Measurements from ENCODE around the gene CCDC40. TPM values are rescaled to one million over a fixed set of nuclear protein-coding genes. Genes with fewer than 3 reads are reported as not detected.
"Not testable (repeated sequence)": the region's sequence is repeated elsewhere in the genome, so short reads cannot be mapped to it uniquely, and the experiment has no call there.

Gene CCDC40
- polyA plus RNA-seq, 1 donor, result 5.7 TPM

DNA sequence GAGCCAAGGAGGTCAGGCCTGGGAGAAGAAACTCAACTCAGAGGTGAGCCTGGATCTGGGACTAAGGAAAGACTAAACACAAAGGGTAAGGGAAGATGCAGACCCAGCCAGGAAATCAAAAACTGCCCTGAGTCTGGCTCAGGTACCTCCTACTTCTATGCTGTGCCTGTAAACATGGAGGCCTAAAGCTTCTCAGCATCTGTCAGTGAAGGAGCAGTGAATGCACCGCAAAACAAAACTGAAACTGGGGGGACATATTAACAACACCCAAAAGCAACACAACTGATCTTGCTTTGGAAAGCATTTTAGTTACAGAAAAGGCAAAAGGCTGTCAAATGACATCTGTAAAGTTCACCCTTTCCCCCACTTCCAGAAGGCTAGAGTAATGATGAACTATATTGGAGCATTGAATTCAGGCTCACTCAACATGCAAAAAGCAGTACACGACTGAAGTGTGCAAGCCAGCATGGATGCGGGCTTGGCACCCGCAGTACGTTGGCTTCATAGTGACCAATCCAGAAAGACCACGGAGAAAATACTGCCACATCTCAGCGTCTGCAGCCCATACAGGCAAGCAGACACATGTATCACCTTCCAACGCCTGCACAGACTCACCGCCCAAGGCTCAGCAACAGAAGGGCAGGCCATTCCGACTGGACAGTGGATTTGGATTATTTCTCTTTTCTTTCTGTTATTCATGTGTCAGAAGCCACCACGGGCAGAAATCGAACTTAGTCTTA, 4.6 kb upstream of the CCDC40 start:
- no peak overlapping the region for H3K27ac ChIP-seq (ENCODE audit: low read length)
- WGBS (ENCODE audit: insufficient coverage, low lambda C conversion rate), result no CpG with 5 or more reads among the region's 12 CpGs
- peaks cover 37% of the 10 kb centered on the region for H3K4me1 ChIP-seq (ENCODE audit: control insufficient read depth, insufficient read depth, low read length)
- H3K4me3 ChIP-seq (ENCODE audit: low read length), result no peak overlapping the region
- peaks cover under 1% of the 10 kb centered on the region for H3K9me3 ChIP-seq (ENCODE audit: control insufficient read depth, low read depth, low read length)
- H3K36me3 ChIP-seq (ENCODE audit: control insufficient read depth, insufficient read depth, low read length), result peaks cover 2% of the 10 kb centered on the region
- no peaks in the 10 kb centered on the region for H3K27me3 ChIP-seq (ENCODE audit: control insufficient read depth, insufficient read depth, low read length)
- DNase-seq, result no peak

DNA sequence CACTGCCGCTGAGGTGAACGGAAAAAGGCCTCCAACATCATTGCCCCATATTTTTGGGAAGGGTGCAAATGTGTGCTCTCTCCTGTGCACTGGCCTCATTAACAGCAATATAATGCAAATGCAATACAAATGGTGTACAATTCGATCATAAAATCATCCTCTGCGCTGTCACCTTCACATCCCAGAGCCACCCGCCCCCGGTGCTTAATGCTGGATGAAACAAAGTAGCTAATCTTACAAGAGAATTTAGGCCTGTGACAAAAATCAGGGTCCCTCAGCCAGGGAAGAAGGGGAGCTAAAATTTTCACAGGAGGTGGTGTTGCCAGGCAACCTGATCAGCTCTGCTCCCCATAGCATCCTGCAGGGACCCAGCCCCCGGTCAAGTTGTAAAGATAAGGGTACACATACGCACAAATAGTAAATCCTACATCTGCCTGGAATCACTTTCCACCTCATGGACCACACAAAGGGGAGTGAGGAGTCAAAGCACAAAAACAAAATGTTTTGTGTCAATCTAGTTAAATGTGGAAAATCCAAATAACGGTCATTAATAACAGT, 3.7 kb upstream of the CCDC40 start:
- H3K9me3 ChIP-seq (ENCODE audit: control insufficient read depth, low read depth, low read length), result peaks cover 2% of the 10 kb centered on the region
- H3K4me3 ChIP-seq (ENCODE audit: low read length), result no peak overlapping the region
- WGBS (ENCODE audit: insufficient coverage, low lambda C conversion rate), result 93% methylated on average over 3 of the region's 9 CpGs
- H3K27ac ChIP-seq (ENCODE audit: low read length), result no peak overlapping the region
- H3K36me3 ChIP-seq (ENCODE audit: control insufficient read depth, insufficient read depth, low read length), result peaks cover 2% of the 10 kb centered on the region
- H3K4me1 ChIP-seq (ENCODE audit: control insufficient read depth, insufficient read depth, low read length), result peaks cover 37% of the 10 kb centered on the region
- no peak for DNase-seq
- H3K27me3 ChIP-seq (ENCODE audit: control insufficient read depth, insufficient read depth, low read length), result no peaks in the 10 kb centered on the region

DNA sequence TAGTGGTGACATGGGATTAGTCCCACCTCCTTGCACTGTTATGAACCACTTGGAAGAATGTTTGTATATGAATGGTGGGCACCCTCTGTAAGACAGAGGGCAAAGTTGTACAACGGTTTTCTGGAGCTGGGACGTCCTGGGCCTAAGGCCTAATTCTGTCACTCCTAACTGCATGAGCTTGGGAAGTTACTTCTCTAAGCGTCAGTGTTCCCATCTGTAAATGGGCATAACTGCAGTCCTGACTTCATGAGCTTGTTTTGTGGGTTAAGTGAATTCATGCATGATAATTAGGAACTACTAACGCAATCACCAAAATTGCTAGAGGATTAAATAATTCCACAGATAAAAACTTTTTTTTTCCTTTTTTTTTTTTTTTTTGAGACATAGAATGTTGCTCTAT, 2.6 kb upstream of the CCDC40 start:
- H3K4me1 ChIP-seq (ENCODE audit: control insufficient read depth, insufficient read depth, low read length), result peaks cover 37% of the 10 kb centered on the region
- H3K36me3 ChIP-seq (ENCODE audit: control insufficient read depth, insufficient read depth, low read length), result no peaks in the 10 kb centered on the region
- peaks cover 2% of the 10 kb centered on the region for H3K9me3 ChIP-seq (ENCODE audit: control insufficient read depth, low read depth, low read length)
- peak overlapping the region; percentile 89 for H3K4me3 ChIP-seq (ENCODE audit: low read length)
- no peak for DNase-seq
- H3K27ac ChIP-seq (ENCODE audit: low read length), result no peak overlapping the region
- no CpG with 5 or more reads among the region's 4 CpGs for WGBS (ENCODE audit: insufficient coverage, low lambda C conversion rate)
- H3K27me3 ChIP-seq (ENCODE audit: control insufficient read depth, insufficient read depth, low read length), result no peaks in the 10 kb centered on the region

DNA sequence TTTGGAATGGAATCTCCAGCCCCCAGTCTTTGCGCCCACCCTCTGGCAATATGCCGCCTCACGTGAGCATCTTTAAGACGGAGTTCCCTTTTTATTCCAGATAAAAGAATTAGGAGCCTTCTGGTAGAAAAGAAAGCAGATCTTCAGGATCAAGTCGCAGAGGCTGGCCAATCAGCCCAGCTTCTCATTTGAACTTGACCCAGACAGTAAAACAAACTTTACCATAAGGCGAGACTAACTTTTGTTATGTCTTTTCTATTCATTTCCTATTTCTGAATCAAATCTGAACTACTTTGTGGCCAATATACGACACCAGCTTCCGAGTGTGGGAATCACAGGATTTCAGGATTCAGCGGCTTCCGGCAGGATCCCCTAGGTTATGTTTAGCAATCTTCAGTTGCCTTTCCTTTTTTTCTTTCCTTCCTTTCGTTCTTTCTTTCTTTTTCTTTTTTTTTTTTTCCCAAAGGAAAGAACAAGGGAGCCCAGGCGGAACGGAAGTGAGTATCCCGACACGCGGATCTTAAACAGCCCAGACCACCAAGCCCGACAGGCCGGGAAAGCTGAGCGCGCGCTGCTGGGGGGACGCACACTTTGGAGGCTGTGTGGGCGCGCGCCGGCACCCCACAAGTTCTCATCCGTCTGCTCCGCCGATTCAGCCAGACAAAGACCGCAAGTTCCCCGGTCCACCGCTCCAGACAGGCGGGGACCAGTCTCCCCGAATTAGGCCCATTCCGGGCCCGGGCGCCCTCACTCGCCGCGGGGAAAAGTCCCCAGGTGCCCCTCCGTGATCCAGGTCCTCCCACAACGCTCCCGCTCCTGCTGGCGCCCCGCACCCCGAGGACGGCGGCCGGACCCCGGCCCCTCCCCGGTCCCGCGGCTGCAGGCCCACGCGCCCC, 1.4 kb upstream of the CCDC40 start:
- H3K27ac ChIP-seq (ENCODE audit: low read length), result peak overlapping the region; percentile 88
- peaks cover 2% of the 10 kb centered on the region for H3K9me3 ChIP-seq (ENCODE audit: control insufficient read depth, low read depth, low read length)
- H3K4me3 ChIP-seq (ENCODE audit: low read length), result peak overlapping the region; percentile 89
- peaks cover 31% of the 10 kb centered on the region for H3K4me1 ChIP-seq (ENCODE audit: control insufficient read depth, insufficient read depth, low read length)
- H3K36me3 ChIP-seq (ENCODE audit: control insufficient read depth, insufficient read depth, low read length), result no peaks in the 10 kb centered on the region
- DNase-seq, result peak in 1 of 2 donors; percentile 62
- WGBS (ENCODE audit: insufficient coverage, low lambda C conversion rate), result 0% methylated on average over 5 of the region's 55 CpGs
- no peaks in the 10 kb centered on the region for H3K27me3 ChIP-seq (ENCODE audit: control insufficient read depth, insufficient read depth, low read length)

DNA sequence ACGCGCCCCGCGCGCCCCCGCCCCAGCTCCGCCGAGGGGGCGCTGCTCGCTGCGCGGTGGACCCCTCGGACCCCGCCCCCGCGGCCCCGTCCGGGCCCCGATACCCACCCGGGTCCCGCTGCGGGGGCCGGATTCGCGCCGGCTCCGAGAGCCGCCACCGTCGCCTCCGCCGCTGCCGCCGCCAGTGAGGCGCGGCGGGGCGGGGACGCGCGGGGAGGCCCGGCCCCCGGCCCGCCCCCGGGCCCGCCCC, 830 bp upstream of the CCDC40 start, which contains the start of gene TBC1D16:
TSS of gene TBC1D16 (minus strand) at position 186 of the 250 bp plus-strand sequence. CDS start 22,325 bp downstream, outside the sequence.
- Histone ChIP-seq H3K36me3 (ENCODE audit: control insufficient read depth, insufficient read depth, low read length) (no peaks in the 10 kb centered on the region), H3K27ac (ENCODE audit: low read length) (peak within 1 kb of the TSS; percentile 97), H3K9me3 (ENCODE audit: control insufficient read depth, low read depth, low read length) (peaks cover 2% of the 10 kb centered on the region), H3K4me3 (ENCODE audit: low read length) (peak within 1 kb of the TSS; percentile 89), H3K27me3 (ENCODE audit: control insufficient read depth, insufficient read depth, low read length) (no peaks in the 10 kb centered on the region), H3K4me1 (ENCODE audit: control insufficient read depth, insufficient read depth, low read length) (peaks cover 25% of the 10 kb centered on the region)
- WGBS (ENCODE audit: insufficient coverage, low lambda C conversion rate), result no CpG with 5 or more reads among the region's 46 CpGs
- no peak for DNase-seq

DNA sequence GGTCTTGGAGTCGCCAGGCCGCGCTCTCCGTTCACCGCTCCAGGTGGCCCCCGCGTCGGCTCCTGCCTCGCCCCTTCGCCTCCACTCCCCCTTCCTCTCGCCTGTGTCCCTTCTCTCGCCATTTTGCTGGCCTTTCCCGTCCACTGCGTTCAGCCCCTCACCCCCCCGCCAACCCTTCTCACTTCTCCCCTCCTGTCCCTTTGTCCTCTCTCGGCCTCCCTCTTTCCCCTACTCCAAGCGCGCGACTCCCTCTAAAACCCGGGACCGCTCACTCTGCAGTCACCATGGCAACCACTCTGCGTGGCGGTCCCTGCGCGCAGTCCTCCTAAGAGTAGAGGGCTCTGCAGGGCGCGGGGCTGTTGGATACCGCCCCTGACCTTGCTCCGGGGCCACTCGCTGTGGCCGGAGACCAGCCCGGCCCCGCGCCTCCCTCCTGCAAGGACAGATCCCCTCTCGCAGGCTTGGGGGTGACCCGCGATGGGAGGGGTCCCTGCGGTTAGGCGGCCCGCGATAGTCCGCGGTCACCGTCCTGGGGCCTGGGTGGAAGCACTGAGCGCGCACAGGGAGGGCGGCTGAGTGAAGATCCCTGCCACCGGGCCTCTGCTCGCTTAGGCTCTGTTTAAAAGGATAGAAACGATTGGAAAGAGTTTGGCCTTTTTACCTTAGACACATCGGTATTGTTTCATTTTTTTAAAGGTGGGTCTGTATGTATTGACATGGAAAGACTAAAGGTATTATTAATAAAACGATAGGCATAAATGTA, 454 bp downstream of the CCDC40 start:
- peak overlapping the region; percentile 35 for H3K27ac ChIP-seq (ENCODE audit: low read length)
- H3K4me1 ChIP-seq (ENCODE audit: control insufficient read depth, insufficient read depth, low read length), result peaks cover 12% of the 10 kb centered on the region
- no peaks in the 10 kb centered on the region for H3K27me3 ChIP-seq (ENCODE audit: control insufficient read depth, insufficient read depth, low read length)
- peak overlapping the region; percentile 84 for H3K4me3 ChIP-seq (ENCODE audit: low read length)
- peaks cover 2% of the 10 kb centered on the region for H3K9me3 ChIP-seq (ENCODE audit: control insufficient read depth, low read depth, low read length)
- DNase-seq, result no peak
- WGBS (ENCODE audit: insufficient coverage, low lambda C conversion rate), result 5% methylated on average over 8 of the region's 52 CpGs
- no peaks in the 10 kb centered on the region for H3K36me3 ChIP-seq (ENCODE audit: control insufficient read depth, insufficient read depth, low read length)

DNA sequence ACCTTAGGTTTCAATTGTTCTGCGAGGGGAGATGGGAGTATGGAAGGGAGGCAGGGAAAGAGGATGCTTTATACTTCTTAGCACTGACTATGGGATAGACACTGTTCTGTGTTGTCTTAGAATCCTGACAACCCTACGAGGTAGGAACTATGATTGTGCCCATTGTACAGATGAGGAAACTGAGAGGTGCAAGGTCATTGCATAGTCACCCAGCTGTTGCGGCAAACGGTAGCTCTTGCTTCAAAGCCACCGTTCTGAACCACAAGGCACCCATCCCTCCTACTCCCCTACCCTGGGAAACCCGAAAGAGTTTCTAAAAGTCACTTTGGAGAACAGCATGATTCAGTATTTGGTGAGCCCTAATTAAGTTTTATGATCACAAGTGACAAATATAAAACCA, 7.5 kb downstream of the CCDC40 start:
- peaks cover 4% of the 10 kb centered on the region for H3K36me3 ChIP-seq (ENCODE audit: control insufficient read depth, insufficient read depth, low read length)
- H3K27ac ChIP-seq (ENCODE audit: low read length), result no peak overlapping the region
- no peak for DNase-seq
- no peaks in the 10 kb centered on the region for H3K9me3 ChIP-seq (ENCODE audit: control insufficient read depth, low read depth, low read length)
- H3K4me3 ChIP-seq (ENCODE audit: low read length), result no peak overlapping the region
- H3K4me1 ChIP-seq (ENCODE audit: control insufficient read depth, insufficient read depth, low read length), result no peaks in the 10 kb centered on the region
- H3K27me3 ChIP-seq (ENCODE audit: control insufficient read depth, insufficient read depth, low read length), result no peaks in the 10 kb centered on the region
- WGBS (ENCODE audit: insufficient coverage, low lambda C conversion rate), result no CpG with 5 or more reads among the region's 6 CpGs

DNA sequence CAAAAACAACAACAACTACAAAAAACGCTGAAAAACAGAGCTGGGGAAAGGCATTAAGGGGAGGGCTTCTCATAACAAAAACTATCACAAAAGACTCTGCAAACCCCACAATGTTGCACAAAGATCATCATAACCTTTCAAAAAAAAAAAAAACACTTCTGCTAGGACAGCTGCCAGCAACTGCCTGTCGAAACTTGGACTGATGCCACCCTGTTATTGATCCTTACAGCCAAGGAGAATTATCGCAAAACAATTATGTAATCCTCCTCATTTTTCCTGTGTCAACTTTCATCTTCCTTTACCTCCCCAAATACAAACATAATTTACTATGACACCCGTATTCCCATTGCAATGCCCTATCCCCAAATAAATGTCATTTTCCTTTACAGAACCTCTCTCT, 9.3 kb downstream of the CCDC40 start:
- H3K36me3 ChIP-seq (ENCODE audit: control insufficient read depth, insufficient read depth, low read length), result peaks cover 9% of the 10 kb centered on the region
- WGBS (ENCODE audit: insufficient coverage, low lambda C conversion rate), result 100% methylated on average over 1 of the region's 4 CpGs
- no peak for DNase-seq
- no peaks in the 10 kb centered on the region for H3K9me3 ChIP-seq (ENCODE audit: control insufficient read depth, low read depth, low read length)
- no peaks in the 10 kb centered on the region for H3K27me3 ChIP-seq (ENCODE audit: control insufficient read depth, insufficient read depth, low read length)
- no peak overlapping the region for H3K27ac ChIP-seq (ENCODE audit: low read length)
- no peak overlapping the region for H3K4me3 ChIP-seq (ENCODE audit: low read length)
- no peaks in the 10 kb centered on the region for H3K4me1 ChIP-seq (ENCODE audit: control insufficient read depth, insufficient read depth, low read length)

DNA sequence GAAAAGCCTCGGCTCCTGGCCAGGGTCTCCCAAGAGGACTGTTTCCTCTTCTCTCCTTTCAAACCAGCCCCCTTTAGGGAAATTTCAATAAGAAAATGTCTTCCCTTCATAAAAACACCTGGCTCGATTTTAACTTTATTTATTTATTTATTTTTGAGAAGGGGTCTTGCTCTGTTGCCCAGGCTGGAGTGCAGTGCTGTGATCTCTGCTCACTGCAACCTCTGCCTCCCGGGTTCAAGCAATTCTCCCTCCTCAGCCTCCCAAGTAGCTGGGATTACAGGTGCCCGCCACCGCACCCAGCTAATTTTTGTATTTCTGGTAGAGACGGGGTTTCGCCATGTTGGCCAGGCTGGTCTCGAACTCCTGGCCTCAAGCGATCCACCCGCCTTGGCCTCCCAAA, 10.3 kb downstream of the CCDC40 start:
- not testable (repeated sequence) for DNase-seq; H3K27me3 ChIP-seq (ENCODE audit: control insufficient read depth, insufficient read depth, low read length); H3K4me3 ChIP-seq (ENCODE audit: low read length); H3K9me3 ChIP-seq (ENCODE audit: control insufficient read depth, low read depth, low read length); H3K36me3 ChIP-seq (ENCODE audit: control insufficient read depth, insufficient read depth, low read length); H3K27ac ChIP-seq (ENCODE audit: low read length); H3K4me1 ChIP-seq (ENCODE audit: control insufficient read depth, insufficient read depth, low read length)
- no CpG with 5 or more reads among the region's 10 CpGs for WGBS (ENCODE audit: insufficient coverage, low lambda C conversion rate)

DNA sequence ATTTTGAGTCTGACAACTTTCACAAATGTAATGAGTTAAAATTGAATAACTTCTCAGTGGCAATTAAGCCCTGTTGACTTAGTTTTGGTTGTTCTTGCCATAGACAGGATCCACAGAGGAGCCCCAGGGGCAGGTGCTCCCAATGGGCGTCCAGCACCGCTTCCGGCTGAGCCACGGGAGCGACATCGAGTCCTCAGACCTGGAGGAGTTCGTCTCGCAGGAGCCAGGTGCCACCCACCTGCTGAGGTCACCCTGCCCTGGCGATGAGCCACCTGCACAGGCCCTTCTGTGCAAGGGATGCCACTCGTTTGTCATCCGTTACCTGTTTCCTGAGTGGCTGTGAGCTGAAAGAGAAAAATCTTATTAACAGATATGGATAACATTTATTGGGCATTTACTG, 10.7 kb downstream of the CCDC40 start:
- Histone ChIP-seq H3K9me3 (ENCODE audit: control insufficient read depth, low read depth, low read length) (no peaks in the 10 kb centered on the region), H3K27ac (ENCODE audit: low read length) (no peak overlapping the region), H3K36me3 (ENCODE audit: control insufficient read depth, insufficient read depth, low read length) (peaks cover 9% of the 10 kb centered on the region), H3K27me3 (ENCODE audit: control insufficient read depth, insufficient read depth, low read length) (no peaks in the 10 kb centered on the region), H3K4me3 (ENCODE audit: low read length) (no peak overlapping the region), H3K4me1 (ENCODE audit: control insufficient read depth, insufficient read depth, low read length) (no peaks in the 10 kb centered on the region)
- no CpG with 5 or more reads among the region's 11 CpGs for WGBS (ENCODE audit: insufficient coverage, low lambda C conversion rate)
- DNase-seq, result no peak

Data from large intestine (tissue), 3 donors.